Measurements from ENCODE around the gene USP3. TPM values are rescaled to one million over a fixed set of nuclear protein-coding genes. Genes with fewer than 3 reads are reported as not detected.

Gene USP3
- total and polyA plus RNA-seq, 9 of the 15 experiments (the other 6 are each of a cell fraction or from before 2014, with no cell fraction given) = 17.3 to 54.3 (median 34.8) TPM

GRCh38 chr15:63582179-63582578 lies 77.8 kb downstream of the USP3 start:
- FAIRE-seq (no peak), ATAC-seq (no peak)
- POLR2A ChIA-PET = interaction anchor here (0.6 kb wide), 1 partner anchor 497 kb away, joined by 3 read pairs; no protein-coding TSS in a partner anchor

More at GRCh38 chr15:63582179-63582578, 77.8 kb downstream of the USP3 start:
- Histone ChIP-seq H3K4me2 (ENCODE audit: insufficient read depth, low read length) (no peak overlapping the region), H3K27ac (ENCODE audit: extremely low read depth, low read depth, low read length) (no peak overlapping the region), H3K9ac (ENCODE audit: insufficient read depth in 1 of 2, low read depth in 2 of 2, low read length in 2 of 2) (no peak overlapping the region), H3K4me1 (replicated peaks in 1 of 2; ENCODE audit: control insufficient read depth in 2 of 2, insufficient read depth in 2 of 2, low read length in 2 of 2) (no peaks in the 10 kb centered on the region), H3K36me3 (ENCODE audit: control insufficient read depth, insufficient read depth, low read length) (peaks cover 46% of the 10 kb centered on the region), H3K79me2 (ENCODE audit: control insufficient read depth, insufficient read depth, low read length) (no peaks in the 10 kb centered on the region), H4K20me1 (replicated peaks; ENCODE audit: control insufficient read depth, insufficient read depth, low read length) (no peaks in the 10 kb centered on the region), H3K9me3 (replicated peaks; ENCODE audit: control insufficient read depth, insufficient read depth, low read depth, low read length) (no peaks in the 10 kb centered on the region), H3K4me3 (no peak overlapping the region), H3K27me3 (ENCODE audit: control insufficient read depth in 2 of 2, insufficient read depth in 2 of 2, low read length in 2 of 2) (no peaks in the 10 kb centered on the region), H2AFZ (ENCODE audit: low read depth, low read length) (no peak overlapping the region), H3K9me1 (ENCODE audit: control insufficient read depth, insufficient read depth, low read length) (no peaks in the 10 kb centered on the region)
- BruUV-seq (replicated peaks) = no TSS peak
- no peak for DNase-seq (ENCODE audit: extremely low read depth in 1 of 4, low spot score in 3 of 4)
- TF ChIP-seq USF2 (CRISPR knock-in tag; IDR thresholded peaks at IDR 0.05) = no peak
- no peak for TF ChIP-seq L3MBTL2 (IDR thresholded peaks at IDR 0.05)
- TF ChIP-seq SNAPC5 (CRISPR knock-in tag; IDR thresholded peaks at IDR 0.05) = no peak
- TF ChIP-seq RREB1 (CRISPR knock-in tag; IDR thresholded peaks at IDR 0.05) = no peak
- TF ChIP-seq ZNF76 (CRISPR knock-in tag; IDR thresholded peaks at IDR 0.05; ENCODE audit: borderline replicate concordance) = no peak
- TF ChIP-seq RBFOX2 (IDR thresholded peaks at IDR 0.05; ENCODE audit: low read depth, low read length) = no peak
- TF ChIP-seq IRF2 (CRISPR knock-in tag; IDR thresholded peaks at IDR 0.05) = no peak
- no peak for TF ChIP-seq ZBTB12 (CRISPR knock-in tag; IDR thresholded peaks at IDR 0.05)
- TF ChIP-seq ZKSCAN1 (IDR thresholded peaks at IDR 0.05; ENCODE audit: low read depth, low read length) = no peak
- intact Hi-C loops (cut with micrococcal nuclease) (no loop called here), in situ Hi-C loops (cut with MboI) (no loop called here)
- CTCF ChIA-PET (ENCODE audit: low intra/inter-chr PET ratio) = no interaction called here

All from K562 (cell line).